ENCODE measurements around the gene WASHC4. TPM values are rescaled to one million over a fixed set of nuclear protein-coding genes. Genes with fewer than 3 reads are reported as not detected.

The WASHC4 gene
- total RNA-seq, 1 experiment from 2014 or later = 41.2 TPM

DNA sequence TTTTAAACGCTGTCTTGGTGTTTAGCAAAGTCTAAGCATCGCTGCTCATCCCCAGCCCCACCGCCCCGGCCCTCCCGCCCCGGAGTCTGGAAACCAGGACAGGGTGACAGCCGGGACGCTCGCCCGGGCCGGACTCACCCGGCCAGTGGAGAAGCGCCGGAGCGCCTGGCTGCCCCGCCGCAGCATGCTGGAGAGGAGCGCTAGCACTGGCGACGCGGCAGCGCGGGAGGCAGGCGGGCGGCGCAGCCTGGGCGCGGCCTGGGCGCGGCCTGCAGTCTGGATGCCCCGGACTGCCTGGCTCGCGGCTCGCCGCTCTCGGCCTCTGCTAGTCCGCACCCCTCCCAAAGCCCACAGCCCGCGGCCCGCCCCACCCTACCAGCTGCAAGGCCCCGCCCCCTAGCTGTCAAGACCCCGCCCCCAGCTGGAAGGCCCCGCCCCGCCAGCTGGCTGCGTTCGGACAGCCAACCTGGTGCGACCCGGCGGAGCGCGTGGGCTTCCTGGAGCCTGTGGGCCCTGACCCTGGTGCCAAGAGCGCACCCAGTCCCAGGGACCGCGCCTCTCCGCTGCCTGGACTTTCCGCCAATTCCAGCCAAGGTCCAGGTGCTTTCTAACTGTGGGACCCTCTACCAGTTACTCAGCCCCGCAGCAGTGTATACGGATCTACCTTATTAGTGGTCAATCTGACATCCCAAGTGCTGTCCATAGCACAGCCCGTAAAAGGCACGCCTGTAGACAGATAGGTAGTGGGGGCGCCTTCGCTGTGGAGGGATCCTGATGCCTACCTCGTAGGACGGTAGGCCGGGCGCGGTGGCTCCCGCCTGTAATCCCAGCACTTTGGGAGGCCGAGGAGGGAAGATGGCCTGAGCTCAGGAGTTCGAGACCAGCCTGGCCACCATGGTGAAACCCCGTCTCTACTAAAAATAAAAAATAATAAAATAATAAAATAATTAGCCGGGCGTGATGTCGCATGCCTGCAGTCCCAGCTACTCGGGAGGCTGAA lies 23.0 kb upstream of the WASHC4 start, which contains the start of gene ALDH1L2:
ALDH1L2 (minus strand) TSS at position 208 of the 1,000 bp plus-strand sequence; CDS start at position 186, 22 bp downstream.
- peaks cover 1 to 7% of the 10 kb centered on the region in 2 experiments; a peak in 3 of 5 replicates for H3K9me3 Mint-ChIP-seq
- Histone ChIP-seq H3K23me2 (ENCODE audit: insufficient read length, low read depth, low read length, poor library complexity, severe bottlenecking) (peaks cover 8% of the 10 kb centered on the region), H3K9me3 (ENCODE audit: control insufficient read depth, low read depth, low read length) (no peaks in the 10 kb centered on the region), H3K9ac (ENCODE audit: extremely low read depth, insufficient read length, low read length) (peak within 1 kb of the TSS; percentile 5), H3K79me2 (ENCODE audit: insufficient read depth, low read length) (no peaks in the 10 kb centered on the region), H2BK12ac (ENCODE audit: insufficient read length, low read depth, low read length) (no peak within 1 kb of the TSS), H2AK5ac (ENCODE audit: insufficient read length, low read length) (no peak within 1 kb of the TSS), H2BK15ac (ENCODE audit: low read depth, low read length) (no peak within 1 kb of the TSS), H4K5ac (ENCODE audit: insufficient read length, low read depth, low read length) (no peak within 1 kb of the TSS), H4K8ac (replicated peaks; ENCODE audit: insufficient read length, low read depth, low read length) (no peak within 1 kb of the TSS), H3K27me3 (ENCODE audit: insufficient read depth, low read length) (no peaks in the 10 kb centered on the region), H3K14ac (ENCODE audit: insufficient read depth, low read length) (no peak within 1 kb of the TSS), H4K91ac (ENCODE audit: insufficient read length, low read depth, low read length) (no peak within 1 kb of the TSS), H3K56ac (ENCODE audit: insufficient read length, low read depth, low read length) (no peak within 1 kb of the TSS), H3K18ac (ENCODE audit: insufficient read length, low read depth, low read length) (no peak within 1 kb of the TSS), H2BK5ac (ENCODE audit: insufficient read length, low read length) (no peak within 1 kb of the TSS), H3K27ac (ENCODE audit: insufficient read length, low read depth, low read length) (no peak within 1 kb of the TSS), H4K20me1 (ENCODE audit: control insufficient read depth, insufficient read depth, insufficient read length) (no peaks in the 10 kb centered on the region), H3K4ac (ENCODE audit: low read depth, low read length) (no peak within 1 kb of the TSS), H2BK120ac (ENCODE audit: low read depth, low read length, poor library complexity, severe bottlenecking) (no peak within 1 kb of the TSS), H3T11ph (ENCODE audit: low read length) (no peak within 1 kb of the TSS), H3K4me1 (ENCODE audit: insufficient read depth, low read length) (peaks cover under 1% of the 10 kb centered on the region; the same call in 1 of the 2 replicates), H2AFZ (ENCODE audit: low read length) (peak within 1 kb of the TSS; percentile 14), H2BK20ac (ENCODE audit: low read depth, low read length, poor library complexity, severe bottlenecking) (no peak within 1 kb of the TSS), H3K23ac (ENCODE audit: insufficient read length, low read depth, low read length) (no peak within 1 kb of the TSS), H3K79me1 (ENCODE audit: insufficient read depth, low read depth, low read length, poor library complexity, severe bottlenecking) (no peaks in the 10 kb centered on the region), H3K4me2 (ENCODE audit: insufficient read depth, insufficient read length, low read length) (peak within 1 kb of the TSS; percentile 78)
- peak within 1 kb of the TSS; percentile 71 to 93 for H3K4me3 Mint-ChIP-seq
- no CpG with 5 or more reads among the region's 75 CpGs for WGBS (ENCODE audit: extremely low coverage, insufficient read length, low lambda C conversion rate)
- peaks cover 14 to 17% of the 10 kb centered on the region in 2 experiments for H3K4me1 Mint-ChIP-seq
- peaks cover 0 to 6% (median 1%) of the 10 kb centered on the region in 3 experiments; a peak in 1 of 7 replicates for H3K36me3 Mint-ChIP-seq (ENCODE audit: insufficient read depth in 1 of 3, low read depth in 3 of 3)
- H3K27ac Mint-ChIP-seq = peak within 1 kb of the TSS in 2 of 3 experiments; percentile 32 to 37; a peak in 3 of 7 replicates
- peak; percentile 98 for DNase-seq
- peaks cover 17% of the 10 kb centered on the region for H3K27me3 Mint-ChIP-seq (ENCODE audit: low read depth)
- TF ChIP-seq, protein P1, sequence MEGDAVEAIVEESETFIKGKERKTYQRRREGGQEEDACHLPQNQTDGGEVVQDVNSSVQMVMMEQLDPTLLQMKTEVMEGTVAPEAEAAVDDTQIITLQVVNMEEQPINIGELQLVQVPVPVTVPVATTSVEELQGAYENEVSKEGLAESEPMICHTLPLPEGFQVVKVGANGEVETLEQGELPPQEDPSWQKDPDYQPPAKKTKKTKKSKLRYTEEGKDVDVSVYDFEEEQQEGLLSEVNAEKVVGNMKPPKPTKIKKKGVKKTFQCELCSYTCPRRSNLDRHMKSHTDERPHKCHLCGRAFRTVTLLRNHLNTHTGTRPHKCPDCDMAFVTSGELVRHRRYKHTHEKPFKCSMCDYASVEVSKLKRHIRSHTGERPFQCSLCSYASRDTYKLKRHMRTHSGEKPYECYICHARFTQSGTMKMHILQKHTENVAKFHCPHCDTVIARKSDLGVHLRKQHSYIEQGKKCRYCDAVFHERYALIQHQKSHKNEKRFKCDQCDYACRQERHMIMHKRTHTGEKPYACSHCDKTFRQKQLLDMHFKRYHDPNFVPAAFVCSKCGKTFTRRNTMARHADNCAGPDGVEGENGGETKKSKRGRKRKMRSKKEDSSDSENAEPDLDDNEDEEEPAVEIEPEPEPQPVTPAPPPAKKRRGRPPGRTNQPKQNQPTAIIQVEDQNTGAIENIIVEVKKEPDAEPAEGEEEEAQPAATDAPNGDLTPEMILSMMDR (conservative IDR thresholded peaks at IDR 0.05) = no peak
